Suprapubic skin (tissue), 4 donors: ENCODE measurements around the gene PGP. TPM values are rescaled to one million over a fixed set of nuclear protein-coding genes. Genes with fewer than 3 reads are reported as not detected.
"Not testable (repeated sequence)": the region's sequence is repeated elsewhere in the genome, so short reads cannot be mapped to it uniquely, and the experiment has no call there.

Experiments used
- DNase-seq, 2 donors: peaks; one replicate each; pipeline ENCODE4 v3.0.0-alpha.2; 2019; ENCODE audit warnings: low spot score in 2 of 2
- H3K27ac ChIP-seq: fragments of 200-600 bp; sonication (generic); one replicate; pipeline ENCODE4 v1.5.1; 2019
- H3K27me3 ChIP-seq: fragments of 200-600 bp; sonication (generic); one replicate; pipeline ENCODE4 v1.5.1; 2019
- H3K36me3 ChIP-seq: fragments of 200-600 bp; sonication (generic); one replicate; pipeline ENCODE4 v1.5.1; 2019
- H3K4me1 ChIP-seq: fragments of 200-600 bp; sonication (generic); one replicate; pipeline ENCODE4 v1.5.1; 2019
- H3K4me3 ChIP-seq: fragments of 200-600 bp; sonication (generic); one replicate; pipeline ENCODE4 v1.5.1; 2019; ENCODE audit warnings: mild to moderate bottlenecking
- H3K9me3 ChIP-seq: fragments of 200-600 bp; sonication (generic); one replicate; pipeline ENCODE4 v1.5.1; 2019
- CTCF ChIP-seq, 2 donors: fragments of 200-600 bp in 1 of 2; fragments of 450-650 bp in 1 of 2; sonication (generic) in 1 of 2; IDR thresholded peaks; one replicate each; pipeline ENCODE4 v1.5.1; 2016 to 2019; ENCODE audit warnings: antibody characterized with exemption in 2 of 2, mild to moderate bottlenecking in 1 of 2, moderate library complexity in 1 of 2
- EP300 ChIP-seq: sonication (generic); formaldehyde crosslinking; IDR thresholded peaks from one replicate; pipeline ENCODE4 v1.6.1; 2017; ENCODE audit warnings: antibody characterized with exemption
- POLR2A ChIP-seq, 2 donors: fragments of 450-650 bp; IDR thresholded peaks; one replicate each; pipeline ENCODE4 v1.6.1; 2017; ENCODE audit warnings: antibody characterized with exemption in 2 of 2, mild to moderate bottlenecking in 2 of 2, moderate library complexity in 2 of 2
- POLR2AphosphoS5 ChIP-seq, 3 donors: sonication (generic); formaldehyde crosslinking; IDR thresholded peaks; one replicate each; pipeline ENCODE4 v1.6.1; 2017; ENCODE audit warnings: antibody characterized with exemption in 3 of 3
- WGBS: methylation state at CpG from one replicate; pipeline ENCODE4 v1.1.5; 2018; 5-methylcytosine and 5-hydroxymethylcytosine counted together
- total RNA-seq, 4 donors: library from RNA; depleted of rRNA; stranded (reverse); fragments of >200 nt; gene quantifications; one replicate each; pipeline ENCODE4 v1.1.0, GENCODE V29; 2016

The PGP gene
- total RNA-seq, 4 donors from 2014 or later = 6.8 to 9.5 (median 7.6) TPM

- Histone ChIP-seq H3K27me3 (no peaks in the 10 kb centered on the region), H3K9me3 (no peaks in the 10 kb centered on the region), H3K4me3 (peak overlapping the region; percentile 79), H3K27ac (peak overlapping the region; percentile 93), H3K4me1 (peaks cover 19% of the 10 kb centered on the region), H3K36me3 (peaks cover 27% of the 10 kb centered on the region)
- DNase-seq = no peak
- 82% methylated on average over 13 of the region's 13 CpGs for WGBS
- TF ChIP-seq CTCF (IDR thresholded peaks at IDR 0.05) (no peak), POLR2AphosphoS5 (IDR thresholded peaks at IDR 0.05) (no peak), EP300 (no peak), POLR2A (IDR thresholded peaks at IDR 0.05) (no peak)
These were observed 10.1 kb downstream of the PGP start for GRCh38 chr16:2204416-2205103.

GRCh38 chr16:2203119-2203688 lies 11.4 kb downstream of the PGP start:
- H3K4me1 ChIP-seq = peaks cover 19% of the 10 kb centered on the region
- not testable (repeated sequence) for H3K9me3 ChIP-seq, H3K27ac ChIP-seq, H3K4me3 ChIP-seq, H3K27me3 ChIP-seq, DNase-seq
- 94% methylated on average over 8 of the region's 8 CpGs for WGBS
- H3K36me3 ChIP-seq = peaks cover 13% of the 10 kb centered on the region

GRCh38 chr16:2200313-2200712 lies 14.3 kb downstream of the PGP start:
- H3K9me3 ChIP-seq = no peaks in the 10 kb centered on the region
- TF ChIP-seq POLR2AphosphoS5 (IDR thresholded peaks at IDR 0.05) (no peak), POLR2A (IDR thresholded peaks at IDR 0.05) (no peak), CTCF (IDR thresholded peaks at IDR 0.05) (no peak), EP300 (no peak)
- H3K4me1 ChIP-seq = peaks cover 19% of the 10 kb centered on the region
- peaks cover 21% of the 10 kb centered on the region for H3K27me3 ChIP-seq
- no peak overlapping the region for H3K4me3 ChIP-seq
- H3K36me3 ChIP-seq = no peaks in the 10 kb centered on the region
- no peak for DNase-seq
- H3K27ac ChIP-seq = no peak overlapping the region
- WGBS = 96% methylated on average over 5 of the region's 6 CpGs

DNA sequence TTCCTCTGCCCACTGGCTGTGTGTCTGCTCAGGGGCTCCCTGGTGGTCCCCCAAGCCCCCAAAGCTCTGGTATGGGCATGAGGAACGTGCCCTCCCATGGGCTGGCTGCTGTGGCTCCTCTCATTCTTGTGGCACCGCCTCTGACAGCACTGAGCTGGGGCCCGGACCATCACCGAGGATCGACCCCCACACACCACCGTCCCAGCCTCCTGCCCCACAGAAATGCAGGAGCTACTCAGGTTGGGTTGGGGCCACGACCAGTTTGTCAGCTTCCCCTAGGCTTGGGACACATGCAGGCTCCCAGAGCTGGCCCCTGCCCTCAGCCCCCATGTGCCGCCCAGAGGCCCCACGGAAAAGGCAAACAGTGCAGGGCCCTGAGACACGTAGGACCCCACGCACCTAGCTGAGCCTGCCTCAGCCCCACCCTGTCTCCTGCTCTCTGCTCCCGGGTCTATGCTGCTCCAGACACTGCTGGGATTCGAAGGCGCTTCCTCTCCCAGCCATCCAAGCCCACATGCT lies 15.0 kb downstream of the PGP start:
- no peak overlapping the region for H3K27ac ChIP-seq
- H3K36me3 ChIP-seq = no peaks in the 10 kb centered on the region
- H3K4me1 ChIP-seq = peaks cover 19% of the 10 kb centered on the region
- no peak for DNase-seq
- peaks cover 27% of the 10 kb centered on the region for H3K27me3 ChIP-seq
- H3K9me3 ChIP-seq = no peaks in the 10 kb centered on the region
- no peak for TF ChIP-seq EP300
- no peak for TF ChIP-seq POLR2AphosphoS5 (IDR thresholded peaks at IDR 0.05)
- TF ChIP-seq POLR2A (IDR thresholded peaks at IDR 0.05) = no peak
- no peak for TF ChIP-seq CTCF (IDR thresholded peaks at IDR 0.05)
- 71% methylated on average over 6 of the region's 14 CpGs for WGBS
- H3K4me3 ChIP-seq = no peak overlapping the region

- no peaks in the 10 kb centered on the region for H3K36me3 ChIP-seq
- WGBS = 79% methylated on average over 4 of the region's 5 CpGs
- no peaks in the 10 kb centered on the region for H3K9me3 ChIP-seq
- TF ChIP-seq POLR2AphosphoS5 (IDR thresholded peaks at IDR 0.05) (no peak), POLR2A (IDR thresholded peaks at IDR 0.05) (no peak), EP300 (no peak), CTCF (IDR thresholded peaks at IDR 0.05) (no peak)
- H3K4me3 ChIP-seq = no peak overlapping the region
- H3K27ac ChIP-seq = no peak overlapping the region
- H3K27me3 ChIP-seq = peaks cover 33% of the 10 kb centered on the region
- no peak for DNase-seq
- H3K4me1 ChIP-seq = peaks cover 23% of the 10 kb centered on the region
These were observed 15.5 kb downstream of the PGP start for GRCh38 chr16:2199095-2199494.
